Common myeloid progenitor, CD34-positive (primary cell): ENCODE measurements around the gene ZNF438.

Source experiments
- CTCF ChIA-PET: fragments of 350-600 bp; sonication (Branson Sonifier 250); formaldehyde crosslinking; loops from one replicate; lab custom pipeline; 2021; ENCODE audit warnings: antibody characterized with exemption; lab: Charles Lee
- POLR2A ChIA-PET: fragments of 350-600 bp; sonication (Branson Sonifier 250); formaldehyde crosslinking; loops from one replicate; lab custom pipeline; 2021; ENCODE audit warnings: antibody characterized with exemption; lab: Charles Lee
- DNase-seq, 3 donors: peaks; one replicate each; pipeline versions ENCODE4 v3.0.0 to v3.0.0-alpha.2; 2013
- H3K27ac ChIP-seq, 2 experiments: 1 replicate in 1 of 2; 2 replicates in 1 of 2; pipeline ENCODE4 v1.7.0; 2013; ENCODE audit warnings: inconsistent platforms in 2 of 2, low read length in 2 of 2, mild to moderate bottlenecking in 2 of 2, low read depth in 1 of 2, moderate library complexity in 1 of 2; ENCODE audit not compliant: severe bottlenecking in 2 of 2, insufficient read depth in 1 of 2, poor library complexity in 1 of 2
- H3K27me3 ChIP-seq, 5 experiments: replicated peaks in 2 of 5; 1 replicate in 3 of 5; 2 replicates in 2 of 5; pipeline versions ENCODE4 v1.6.1 to v1.7.0; 2013; ENCODE audit warnings: low read length in 4 of 5, mild to moderate bottlenecking in 2 of 5, moderate library complexity in 2 of 5, inconsistent platforms in 1 of 5; ENCODE audit not compliant: insufficient read depth in 5 of 5, control insufficient read depth in 4 of 5
- H3K36me3 ChIP-seq, 4 experiments: 1 replicate in 2 of 4; 2 replicates in 2 of 4; pipeline versions ENCODE4 v1.6.1 to v1.7.0; 2013; ENCODE audit warnings: low read length in 3 of 4, control low read depth in 1 of 4, mild to moderate bottlenecking in 1 of 4; ENCODE audit not compliant: control insufficient read depth in 4 of 4, insufficient read depth in 4 of 4
- H3K4me1 ChIP-seq, 4 experiments: 1 replicate in 3 of 4; 2 replicates in 1 of 4; pipeline versions ENCODE4 v1.6.1 to v1.7.1; 2013; ENCODE audit warnings: low read length in 3 of 4, mild to moderate bottlenecking in 3 of 4, control low read depth in 1 of 4, inconsistent platforms in 1 of 4, moderate library complexity in 1 of 4; ENCODE audit not compliant: control insufficient read depth in 4 of 4, insufficient read depth in 4 of 4; ENCODE audit errors: control extremely low read depth in 1 of 4
- H3K4me3 ChIP-seq, 7 experiments: 1 replicate in 4 of 7; 2 replicates in 3 of 7; pipeline versions ENCODE4 v1.5.1 to v1.7.0; 2013; ENCODE audit warnings: mild to moderate bottlenecking in 7 of 7, low read length in 6 of 7, moderate library complexity in 6 of 7, inconsistent platforms in 2 of 7, low read depth in 2 of 7, control low read depth in 1 of 7; ENCODE audit not compliant: insufficient read depth in 4 of 7, control insufficient read depth in 1 of 7; ENCODE audit errors: extremely low read depth in 1 of 7
- H3K9me3 ChIP-seq, 5 experiments: 1 replicate in 4 of 5; 2 replicates in 1 of 5; pipeline versions ENCODE4 v1.6.1 to v1.7.1; 2013; ENCODE audit warnings: low read length in 4 of 5, mild to moderate bottlenecking in 2 of 5, inconsistent platforms in 1 of 5, low read depth in 1 of 5, moderate library complexity in 1 of 5; ENCODE audit not compliant: control insufficient read depth in 4 of 5, insufficient read depth in 2 of 5; ENCODE audit errors: control extremely low read depth in 1 of 5
- WGBS: methylation state at CpG from one replicate; pipeline ENCODE4 v1.1.5; 2013; ENCODE audit not compliant: insufficient coverage; 5-methylcytosine and 5-hydroxymethylcytosine counted together

The ZNF438 gene

GRCh38 chr10:30821994-30822692 lies 209.5 kb downstream of the ZNF438 start:
- CTCF ChIA-PET: interaction anchor here (0.6 to 2.2 kb wide), 4 partner anchors 9 to 40 kb away, joined by 3 to 14 read pairs (median 4); no protein-coding TSS in a partner anchor
- H3K27ac ChIP-seq: no peak overlapping the region
- H3K36me3 ChIP-seq: no peaks in the 10 kb centered on the region
- 89% methylated on average over 10 of the region's 17 CpGs for WGBS
- no peaks in the 10 kb centered on the region for H3K9me3 ChIP-seq
- H3K4me1 ChIP-seq: peaks cover 6 to 39% (median 34%) of the 10 kb centered on the region in 4 experiments
- peaks cover 0 to 2% (median 0%) of the 10 kb centered on the region in 5 experiments for H3K27me3 ChIP-seq
- POLR2A ChIA-PET: no interaction called here
- no peak overlapping the region for H3K4me3 ChIP-seq
- DNase-seq: peak in 2 of 3 donors; percentile 19 to 43

GRCh38 chr10:30821261-30821993 lies 210.2 kb downstream of the ZNF438 start:
- POLR2A ChIA-PET: no interaction called here
- H3K4me3 ChIP-seq: no peak overlapping the region
- H3K27me3 ChIP-seq: peaks cover 0 to 2% (median 0%) of the 10 kb centered on the region in 5 experiments
- no peaks in the 10 kb centered on the region for H3K36me3 ChIP-seq
- DNase-seq: peak; percentile 82 to 90 (median 82)
- H3K27ac ChIP-seq: no peak overlapping the region
- H3K4me1 ChIP-seq: peaks cover 6 to 39% (median 34%) of the 10 kb centered on the region in 4 experiments
- H3K9me3 ChIP-seq: no peaks in the 10 kb centered on the region
- CTCF ChIA-PET: interaction anchor here (0.6 to 2.2 kb wide), 5 partner anchors 9 to 39 kb away, joined by 3 to 14 read pairs (median 3); no protein-coding TSS in a partner anchor
- WGBS: 43% methylated on average over 10 of the region's 10 CpGs

- H3K27ac ChIP-seq: no peak overlapping the region
- no peak overlapping the region for H3K4me3 ChIP-seq
- no peaks in the 10 kb centered on the region for H3K9me3 ChIP-seq
- WGBS: 63% methylated on average over 5 of the region's 10 CpGs
- peak in 1 of 3 donors; percentile 8 for DNase-seq
- H3K27me3 ChIP-seq: peaks cover 0 to 2% (median 0%) of the 10 kb centered on the region in 5 experiments
- no peaks in the 10 kb centered on the region for H3K36me3 ChIP-seq
- peaks cover 6 to 39% (median 34%) of the 10 kb centered on the region in 4 experiments for H3K4me1 ChIP-seq
- CTCF ChIA-PET: interaction anchor here (1.1 to 2.2 kb wide), 6 partner anchors 8 to 501 kb away, joined by 3 to 14 read pairs (median 4); no protein-coding TSS in a partner anchor
- POLR2A ChIA-PET: no interaction called here
Observed at GRCh38 chr10:30820261-30820991, 211.2 kb downstream of the ZNF438 start.

- Histone ChIP-seq H3K4me1 (peaks cover 6 to 42% (median 34%) of the 10 kb centered on the region in 4 experiments), H3K9me3 (no peaks in the 10 kb centered on the region), H3K4me3 (no peak overlapping the region), H3K36me3 (no peaks in the 10 kb centered on the region), H3K27me3 (peaks cover 0 to 2% (median 0%) of the 10 kb centered on the region in 5 experiments), H3K27ac (no peak overlapping the region)
- WGBS: 96% methylated on average over 11 of the region's 15 CpGs
- POLR2A ChIA-PET: interaction anchor here (0.6 kb wide), 1 partner anchor 16 kb away, joined by 3 read pairs; no protein-coding TSS in a partner anchor
- CTCF ChIA-PET: interaction anchor here (0.8 to 1.7 kb wide), 5 partner anchors 14 to 502 kb away, joined by 3 to 8 read pairs (median 3); no protein-coding TSS in a partner anchor
- DNase-seq: no peak
Observed at GRCh38 chr10:30819341-30820181, 212.1 kb downstream of the ZNF438 start.

- Histone ChIP-seq H3K4me3 (peak overlapping the region in 1 of 7 experiments; percentile 31), H3K27ac (no peak overlapping the region), H3K9me3 (no peaks in the 10 kb centered on the region), H3K36me3 (no peaks in the 10 kb centered on the region), H3K27me3 (peaks cover 0 to 2% (median 0%) of the 10 kb centered on the region in 5 experiments), H3K4me1 (peaks cover 6 to 49% (median 41%) of the 10 kb centered on the region in 4 experiments)
- CTCF ChIA-PET: interaction anchor here (0.8 to 1.7 kb wide), 5 partner anchors 14 to 502 kb away, joined by 3 to 8 read pairs (median 3); no protein-coding TSS in a partner anchor
- DNase-seq: peak in 2 of 3 donors; percentile 30 to 32
- POLR2A ChIA-PET: no interaction called here
- 98% methylated on average over 15 of the region's 17 CpGs for WGBS
Observed at GRCh38 chr10:30818854-30819253, 212.8 kb downstream of the ZNF438 start.
